DMS53 (cell line): ENCODE results near the gene MPHOSPH6.
"Not testable (repeated sequence)": the region's sequence is repeated elsewhere in the genome, so short reads cannot be mapped to it uniquely, and the experiment has no call there.

ENCODE experiments used
- DNase-seq: peaks from one replicate; lab custom pipeline; 2025; lab: John Stamatoyannopoulos, UW

Gene MPHOSPH6

DNA sequence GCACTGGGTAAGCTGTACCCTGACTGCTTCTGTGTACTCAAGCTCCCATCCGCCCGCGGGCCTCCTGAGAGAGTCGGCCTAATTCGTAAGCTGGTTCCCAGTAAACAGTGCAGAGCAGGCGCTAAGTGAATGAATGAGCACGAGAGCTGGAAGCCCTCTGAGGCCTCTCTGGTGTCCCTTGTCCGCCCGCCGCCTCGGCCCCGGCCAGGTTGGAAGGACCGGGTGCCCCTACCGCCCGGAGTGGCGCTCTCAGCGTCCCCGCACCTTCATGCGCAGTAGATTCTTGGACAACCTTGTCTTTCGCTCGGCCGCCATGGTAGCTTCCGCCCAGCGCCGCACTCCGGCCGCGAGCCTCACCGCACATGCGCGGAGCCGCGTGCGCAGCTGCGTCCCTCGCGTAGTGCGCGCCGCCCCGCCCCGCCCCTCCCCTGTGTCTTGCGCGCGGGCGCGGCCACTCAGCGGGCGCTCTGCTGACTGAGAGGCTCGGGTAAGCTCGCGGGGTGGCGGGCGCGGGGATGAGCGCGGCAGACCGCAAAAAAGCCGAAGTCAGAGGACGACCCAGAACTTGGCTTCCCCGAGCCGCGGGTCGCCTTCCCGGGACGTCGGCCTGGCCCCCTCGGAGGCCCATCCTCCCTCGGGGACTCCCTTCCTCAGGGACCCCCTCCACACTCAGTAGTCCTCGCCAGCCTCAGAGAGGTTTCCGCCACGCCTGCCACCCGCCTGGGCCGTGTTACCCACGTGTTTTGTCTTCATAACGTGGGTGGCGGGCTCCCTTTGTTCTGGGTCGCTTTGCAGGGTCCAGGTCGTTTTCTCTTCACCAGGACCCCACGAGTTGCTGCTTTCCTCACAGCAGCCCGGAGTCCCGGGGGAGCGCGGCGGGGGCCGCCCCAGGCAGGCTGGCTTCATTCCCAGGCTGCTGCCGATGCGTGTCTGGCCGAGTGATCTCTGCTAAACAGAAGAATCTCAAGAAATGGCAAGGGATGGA, at the start of gene MPHOSPH6:
TSS of gene MPHOSPH6 (minus strand) at position 364 of the 985 bp plus-strand sequence. CDS start at position 315, 49 bp downstream.
- DNase-seq: peak; percentile 94

GRCh38 chr16:82219298-82219697, 49.3 kb upstream of the MPHOSPH6 start:
- no peak for DNase-seq

DNA sequence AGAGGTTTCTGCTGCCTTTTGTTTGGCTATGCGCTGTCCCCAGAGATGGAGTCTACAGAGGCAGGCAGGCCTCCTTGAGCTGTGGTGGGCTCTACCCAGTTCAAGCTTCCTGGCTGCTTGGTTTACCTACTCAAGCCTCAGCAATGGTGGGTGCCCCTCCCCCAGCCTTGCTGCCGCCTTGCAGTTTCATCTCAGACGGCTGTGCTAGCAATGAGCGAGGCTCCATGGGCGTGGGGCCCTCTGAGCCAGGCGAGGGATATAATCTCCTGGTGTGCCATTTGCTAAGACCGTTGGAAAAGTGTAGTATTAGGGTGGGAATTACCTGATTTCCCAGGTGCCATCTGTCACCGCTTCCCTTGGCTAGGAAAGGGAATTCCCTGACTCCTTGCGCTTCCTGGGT, 39.3 kb upstream of the MPHOSPH6 start:
- not testable (repeated sequence) for DNase-seq

GRCh38 chr16:82203198-82203597, 33.2 kb upstream of the MPHOSPH6 start:
- no peak for DNase-seq

DNA sequence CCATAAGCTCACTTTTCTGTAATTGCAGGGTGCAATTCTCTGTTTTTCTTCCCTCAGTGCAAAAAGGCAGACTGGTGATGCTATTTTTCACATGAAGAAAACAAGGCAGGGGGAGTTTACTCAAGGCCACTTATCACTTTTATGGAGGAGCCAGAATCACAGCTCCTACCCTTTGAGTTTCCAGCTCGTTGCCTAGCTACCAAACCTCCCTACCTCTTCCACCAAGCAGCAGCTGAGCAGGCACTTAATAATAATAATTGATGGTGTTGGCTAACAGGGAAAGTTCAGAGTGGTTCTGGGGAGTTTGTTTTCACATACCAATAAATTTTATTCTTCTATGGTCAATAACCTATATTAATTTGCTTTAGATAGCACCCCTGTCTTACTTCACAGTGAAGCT, 31.9 kb upstream of the MPHOSPH6 start:
- DNase-seq: no peak

DNA sequence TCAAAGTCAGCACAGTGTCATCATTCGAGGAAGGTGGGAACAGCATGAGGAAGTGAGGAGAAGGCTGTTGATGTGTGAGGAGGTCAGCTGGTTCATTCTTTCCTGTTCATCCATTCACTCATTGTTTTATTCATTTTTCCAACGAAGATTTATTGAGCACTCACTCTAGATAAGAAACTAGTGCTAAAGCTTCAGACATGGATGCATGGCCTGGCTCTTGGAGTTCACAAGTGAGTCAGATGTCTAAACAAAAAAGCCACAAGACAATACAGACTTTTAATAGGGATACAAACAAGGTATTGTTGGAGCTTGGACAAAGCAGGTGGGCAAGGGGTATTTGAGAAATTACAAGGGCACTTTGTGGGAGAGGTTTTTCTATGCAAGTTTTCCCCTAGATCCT, 31.3 kb upstream of the MPHOSPH6 start:
- no peak for DNase-seq

DNA sequence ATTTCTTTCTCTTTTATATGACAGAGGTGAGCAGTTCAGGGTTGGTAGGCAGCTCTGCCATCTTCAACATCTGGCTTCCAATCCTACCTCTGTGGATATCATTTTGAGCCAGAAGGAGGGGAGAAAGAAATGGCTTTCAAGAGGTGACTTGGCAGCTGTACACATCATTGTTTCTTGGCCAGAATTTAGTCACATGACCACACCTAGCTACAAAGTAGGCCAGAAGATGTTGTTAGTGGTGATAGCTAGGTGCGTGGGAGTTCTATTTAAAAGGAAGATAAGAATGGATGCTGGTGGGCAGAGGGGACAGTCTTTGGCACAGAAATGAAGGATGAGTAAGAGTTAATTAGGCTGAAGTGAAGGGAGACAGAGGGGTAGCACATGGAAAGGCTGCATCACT, 29.2 kb upstream of the MPHOSPH6 start:
- no peak for DNase-seq

DNA sequence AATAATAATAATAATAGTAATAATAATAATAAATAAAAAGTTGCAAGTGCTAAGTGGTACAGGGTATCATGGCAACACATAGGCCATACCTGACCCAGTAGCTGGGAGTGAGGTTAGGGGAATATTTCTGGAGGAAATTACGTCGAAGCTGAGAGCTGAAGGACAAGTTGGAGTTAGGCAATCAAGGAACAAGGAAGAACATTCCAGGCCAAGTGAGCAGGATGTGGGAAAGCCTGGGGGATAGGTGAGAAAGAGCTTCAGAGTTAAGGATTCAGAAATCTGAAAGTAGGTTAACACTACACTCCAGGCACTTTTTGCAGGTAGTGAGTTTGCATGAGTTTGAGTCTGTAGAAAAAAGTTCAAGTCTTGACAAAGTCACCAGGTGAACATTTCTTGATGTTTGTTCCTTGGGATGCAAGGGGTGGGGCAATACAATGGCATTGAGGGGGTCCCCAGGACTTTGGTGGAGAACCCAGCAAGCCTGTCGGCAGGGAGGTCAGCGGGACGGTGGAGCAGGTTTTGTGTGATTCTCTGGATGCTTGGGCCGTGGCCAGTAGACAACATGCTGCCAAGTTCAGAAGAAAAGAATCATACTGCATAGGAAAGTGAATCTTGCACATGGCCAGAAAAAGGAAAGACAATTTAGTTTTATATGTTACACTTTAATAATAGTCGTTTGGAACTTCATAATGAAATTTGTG, 27.7 kb upstream of the MPHOSPH6 start:
- no peak for DNase-seq

- peak; percentile 39 for DNase-seq
Observed at GRCh38 chr16:82195917-82196494, 26.0 kb upstream of the MPHOSPH6 start.

GRCh38 chr16:82194086-82194485, 24.1 kb upstream of the MPHOSPH6 start:
- DNase-seq: no peak

DNA sequence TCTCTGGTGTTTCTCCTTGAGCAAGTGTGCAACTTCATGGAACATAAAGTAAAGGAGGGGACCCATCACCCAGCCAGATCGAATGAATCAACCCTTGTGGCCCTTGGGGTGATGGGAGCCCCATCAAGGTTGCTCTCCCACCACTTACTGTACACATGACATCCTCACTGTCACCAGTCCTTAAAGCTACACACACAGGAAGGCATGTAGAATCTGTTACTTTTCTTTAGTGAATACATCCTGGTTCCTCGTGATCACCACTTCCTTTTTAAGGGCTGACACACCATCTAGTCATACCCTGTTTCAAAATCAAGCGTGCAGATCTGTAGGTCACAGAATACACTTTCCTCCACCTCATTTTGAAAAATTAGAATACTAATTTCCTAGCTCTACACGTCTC, 22.6 kb upstream of the MPHOSPH6 start:
- no peak for DNase-seq

- DNase-seq: no peak
Observed at GRCh38 chr16:82190386-82190785, 20.4 kb upstream of the MPHOSPH6 start.

DNA sequence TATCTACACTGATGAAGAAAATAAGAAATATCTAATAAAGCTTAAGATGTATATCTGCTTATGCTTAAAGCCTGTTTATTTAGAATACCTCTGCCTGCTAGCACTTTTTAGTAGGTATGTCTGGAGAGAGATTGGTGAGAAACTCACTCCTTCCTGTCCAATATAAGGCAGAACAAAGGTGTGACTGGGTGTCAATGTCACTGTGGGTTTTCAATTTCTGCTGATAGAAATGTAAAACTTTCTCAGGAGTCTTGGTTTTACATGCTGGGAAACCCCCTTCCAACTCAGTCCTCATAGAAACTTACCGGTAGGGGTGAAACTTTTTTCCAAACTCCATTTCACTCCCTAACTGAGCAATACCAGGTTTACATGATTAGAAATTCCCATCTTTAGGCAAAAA, 17.8 kb upstream of the MPHOSPH6 start:
- no peak for DNase-seq

- DNase-seq: peak; percentile 83
Observed at GRCh38 chr16:82185012-82185411, 15.0 kb upstream of the MPHOSPH6 start.

DNA sequence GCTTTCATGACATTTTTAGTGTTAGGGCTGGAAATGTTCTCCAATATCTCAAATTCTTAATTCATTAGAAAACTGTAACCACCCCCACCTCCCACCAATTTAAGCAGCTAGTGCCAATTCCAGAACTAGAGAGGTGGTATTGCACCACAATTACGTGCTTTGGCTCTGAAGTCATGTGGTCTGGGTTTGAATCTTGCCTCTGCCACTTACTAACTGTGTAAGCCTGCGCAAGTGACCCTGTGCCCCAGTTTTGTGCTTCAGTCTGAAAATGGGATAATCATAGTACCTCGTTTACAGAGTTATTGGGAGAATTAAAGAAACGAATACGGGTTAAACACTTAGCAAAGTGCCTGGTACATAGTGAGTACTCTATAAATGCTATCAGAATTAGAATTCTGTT, 14.2 kb upstream of the MPHOSPH6 start:
- no peak for DNase-seq

DNA sequence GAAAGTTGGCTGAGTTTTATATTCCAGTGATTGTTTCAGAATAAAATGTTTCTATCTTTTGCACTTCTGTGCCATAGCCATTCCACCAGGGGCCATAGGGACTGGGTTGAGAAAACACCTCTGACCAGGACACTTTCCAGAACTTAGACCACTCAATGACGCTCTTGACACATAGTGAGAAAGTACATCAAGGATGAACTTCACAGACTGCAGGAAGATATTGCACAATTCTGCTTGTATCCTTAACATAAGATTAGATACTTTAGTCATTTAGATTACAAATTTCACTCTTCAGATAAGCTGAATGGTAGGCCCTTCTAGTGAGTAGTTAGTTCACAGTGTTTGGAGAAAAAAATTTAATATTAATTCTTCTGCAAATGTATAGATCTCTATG, 13.0 kb upstream of the MPHOSPH6 start:
- DNase-seq: no peak

DNA sequence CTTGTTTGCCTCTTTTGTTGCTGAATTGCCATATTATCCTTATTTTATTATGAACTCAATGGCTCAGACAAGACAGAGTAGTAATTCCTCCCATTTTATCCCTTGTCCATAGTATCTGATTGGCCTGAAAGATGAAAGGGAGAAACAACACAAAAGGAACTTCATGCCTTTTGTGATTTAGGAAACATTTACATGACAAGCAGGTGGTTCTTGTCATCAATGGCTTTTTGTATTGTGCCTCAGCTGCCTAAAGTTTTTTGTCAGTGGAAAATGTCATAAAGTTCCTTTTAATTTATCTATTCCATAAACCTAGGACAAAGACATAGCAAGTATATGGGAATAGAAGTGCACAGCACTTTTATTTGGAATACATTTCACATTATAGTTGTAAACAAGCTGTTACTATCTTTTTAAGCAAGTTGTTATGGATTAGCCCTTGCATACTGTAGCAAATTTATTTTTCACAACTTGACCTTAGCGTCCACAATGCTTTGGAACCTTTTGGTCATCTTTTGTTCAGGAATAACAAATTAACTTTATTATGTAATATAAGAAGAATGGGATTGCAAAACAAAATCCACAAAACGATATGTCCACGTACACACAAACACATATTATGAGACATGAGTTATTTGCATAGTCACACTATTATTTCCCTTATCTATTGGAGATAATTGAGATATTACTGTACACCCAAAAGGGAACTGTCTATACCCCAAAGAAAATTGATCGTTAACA, 12.4 kb upstream of the MPHOSPH6 start:
- DNase-seq: no peak

DNA sequence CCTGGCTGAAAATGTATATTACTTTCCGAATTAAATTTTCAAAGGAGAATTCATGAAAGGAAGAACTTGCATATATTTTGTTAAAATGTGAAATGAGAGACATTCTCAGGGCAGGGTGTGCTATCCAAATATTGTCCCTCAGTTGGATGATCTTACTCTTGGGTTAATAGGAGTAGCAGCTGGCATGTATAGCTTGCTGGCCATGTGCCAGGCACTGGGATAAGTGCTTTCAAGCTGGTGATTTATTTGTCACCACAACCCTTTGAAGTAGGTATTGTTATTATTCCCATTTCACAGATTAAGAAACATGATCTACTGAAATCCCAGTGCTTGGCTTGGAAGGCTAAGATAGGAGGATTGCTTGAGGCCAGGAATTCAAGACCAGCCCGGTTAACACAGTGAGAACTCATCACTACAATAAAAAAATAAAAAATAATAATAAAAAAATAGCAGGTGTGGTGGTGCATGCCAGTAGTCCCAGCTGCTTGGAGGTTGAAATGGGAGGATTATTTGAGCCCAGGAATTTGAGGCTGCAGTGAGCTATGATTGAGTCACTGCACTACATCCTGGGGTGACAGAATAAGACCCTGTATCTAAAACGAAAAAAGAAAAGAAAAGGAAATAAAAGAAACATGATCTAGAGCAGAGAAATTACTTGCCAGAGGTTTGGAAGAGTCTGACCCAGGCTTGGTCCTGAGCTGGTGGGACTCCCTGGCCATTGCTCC, 11.6 kb upstream of the MPHOSPH6 start:
- peak; percentile 84 for DNase-seq

- no peak for DNase-seq
Observed at GRCh38 chr16:82178352-82178751, 8.3 kb upstream of the MPHOSPH6 start.

DNA sequence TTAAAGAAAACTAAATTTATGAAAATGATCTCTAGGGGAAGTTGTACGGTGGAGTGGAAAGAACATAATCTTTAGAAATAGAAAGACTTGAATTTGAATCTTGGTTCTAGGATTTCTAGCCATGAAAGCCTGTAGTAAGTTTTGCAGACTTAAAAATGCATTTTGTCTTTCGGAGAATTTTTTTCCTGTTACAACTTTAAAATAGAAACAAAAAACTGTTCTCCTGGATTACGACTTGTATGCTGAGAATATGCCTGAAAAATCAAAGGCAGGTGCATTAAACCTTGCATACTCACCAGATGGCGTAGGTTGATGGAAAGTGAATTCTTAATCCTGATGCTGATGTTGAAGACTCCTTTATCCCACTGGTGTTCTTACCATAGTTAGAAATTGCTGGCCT, 7.5 kb upstream of the MPHOSPH6 start:
- peak; percentile 3 for DNase-seq

DNA sequence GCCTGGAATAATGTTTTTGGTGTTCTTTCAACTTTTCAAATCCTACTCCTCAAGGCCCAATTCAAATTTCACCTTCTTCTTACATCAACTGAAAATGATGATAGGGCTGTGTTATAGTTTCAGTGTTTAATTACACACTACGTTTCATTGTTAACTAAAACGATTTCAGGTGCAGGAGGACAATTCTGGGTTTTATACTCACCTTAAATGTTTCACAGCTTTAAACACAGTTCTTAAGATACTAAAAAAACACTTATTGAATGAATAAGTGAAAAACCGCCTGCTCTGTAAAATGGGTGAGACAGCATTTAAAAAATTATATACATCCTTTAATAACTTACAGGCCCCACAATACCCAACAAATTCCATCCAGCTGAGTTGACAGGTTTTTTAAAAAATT, 6.2 kb upstream of the MPHOSPH6 start:
- no peak for DNase-seq
